ENCODE data around the gene GCSAML.

GRCh38 chr1:247538561-247538960, 10.4 kb upstream of the GCSAML start:
- TF ChIP-seq CTCF (IDR thresholded peaks at IDR 0.05; ENCODE audit: poor library complexity, severe bottlenecking) (no peak), MXI1 (conservative IDR thresholded peaks at IDR 0.05; ENCODE audit: poor library complexity, severe bottlenecking) (no peak), POLR2AphosphoS5 (IDR thresholded peaks at IDR 0.05) (no peak), REST (IDR thresholded peaks at IDR 0.05; ENCODE audit: borderline replicate concordance) (no peak), SMC3 (conservative IDR thresholded peaks at IDR 0.05; ENCODE audit: poor library complexity) (no peak)

All from neural cell (in vitro differentiated cells).